HG03354 (cell line): ENCODE measurements around the gene EBPL.
"Not testable (repeated sequence)": the region's sequence is repeated elsewhere in the genome, so short reads cannot be mapped to it uniquely, and the experiment has no call there.

ENCODE experiments used
- ATAC-seq: cut with Tn5 transposase; IDR thresholded peaks from one replicate; pipeline ENCODE4 v1.9.1; 2021; ENCODE audit warnings: mild to moderate bottlenecking; ENCODE audit not compliant: unreplicated experiment, poor library complexity, severe bottlenecking

The EBPL gene

DNA sequence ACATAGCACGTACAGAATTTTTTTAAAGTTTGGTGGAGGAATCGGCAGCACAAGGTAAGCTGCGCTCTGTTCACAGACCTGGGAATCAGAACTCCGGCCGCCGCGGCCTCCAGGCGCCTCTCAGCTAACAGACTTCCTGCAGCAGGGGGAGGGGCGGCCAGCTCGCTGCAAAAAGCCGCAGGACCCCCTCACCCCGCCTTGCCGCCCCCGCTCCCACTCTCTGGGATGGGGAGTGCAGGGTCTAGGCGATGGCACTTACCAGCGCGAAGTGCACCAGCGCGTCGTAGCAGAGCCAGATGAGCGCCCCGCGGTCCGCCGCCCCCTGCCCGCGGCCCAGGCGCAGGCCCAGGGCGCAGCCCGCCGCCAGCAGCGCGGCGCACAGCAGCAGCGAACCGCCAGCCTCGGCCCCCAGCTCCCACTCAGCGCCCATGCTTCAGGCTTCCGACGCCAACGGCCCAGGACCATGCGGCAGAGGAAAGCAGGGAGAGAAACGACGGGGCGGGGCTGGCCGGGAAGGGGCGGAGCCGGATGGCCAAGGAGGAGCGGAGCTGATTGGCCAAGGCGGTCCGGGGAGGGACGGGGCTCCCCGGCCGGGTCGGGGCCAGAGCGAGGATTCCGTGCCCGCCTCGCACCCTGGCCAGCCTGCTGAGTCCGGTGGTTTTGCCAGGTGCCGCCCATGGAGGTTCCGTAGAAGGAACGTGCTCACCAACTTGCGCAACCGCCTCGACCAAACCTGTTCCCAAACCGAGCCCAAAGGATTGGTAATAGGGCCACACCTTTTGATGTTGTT lies at the start of gene EBPL:
Gene EBPL (minus strand): TSS at position 492 of the 790 bp plus-strand sequence. CDS start 62 bp downstream, at position 430.
- peak; percentile 97 for ATAC-seq

DNA sequence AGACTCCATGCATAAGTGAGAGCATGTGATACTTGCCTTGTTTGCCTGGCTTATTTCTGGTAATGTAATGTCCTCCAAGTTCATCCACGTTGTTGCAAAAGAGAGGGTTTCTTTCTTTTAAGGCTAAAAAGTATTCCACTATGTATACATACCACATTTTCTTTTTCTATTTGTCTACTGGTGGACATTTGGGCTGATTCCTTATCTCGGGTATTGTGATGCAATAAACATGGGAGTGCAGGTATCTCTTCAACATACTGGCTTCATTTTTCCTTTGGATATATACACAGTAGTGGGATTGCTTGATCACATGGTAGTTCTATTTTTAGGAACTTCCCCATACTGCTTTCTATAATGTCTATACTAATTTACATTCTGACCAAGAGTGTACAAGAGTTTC lies 49.6 kb upstream of the EBPL start:
- no peak for ATAC-seq

- ATAC-seq, result no peak
Observed at GRCh38 chr13:49739498-49740187, 48.4 kb upstream of the EBPL start.

- ATAC-seq, result no peak
Observed at GRCh38 chr13:49733181-49733951, 42.1 kb upstream of the EBPL start.

DNA sequence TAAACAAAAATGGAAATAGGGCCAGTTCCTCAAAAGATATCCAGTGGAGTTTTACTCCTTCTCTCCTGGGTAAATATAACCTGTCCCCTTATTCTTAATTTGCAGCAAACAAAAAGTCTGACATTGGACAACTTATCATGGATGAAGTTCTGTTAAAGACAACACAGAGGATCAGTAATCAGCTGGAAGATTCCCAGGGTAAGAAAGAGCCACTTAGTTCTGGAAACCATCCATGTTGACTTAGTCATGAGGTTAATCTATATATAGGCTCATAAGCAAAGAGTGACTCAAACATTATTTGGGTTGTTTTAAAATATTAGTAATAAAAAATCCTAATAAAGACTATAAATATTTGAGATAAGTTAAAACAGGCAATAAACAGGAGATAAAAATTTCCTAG lies 40.5 kb upstream of the EBPL start:
- ATAC-seq, result no peak

- no peak for ATAC-seq
Observed at GRCh38 chr13:49716615-49717014, 25.3 kb upstream of the EBPL start.

DNA sequence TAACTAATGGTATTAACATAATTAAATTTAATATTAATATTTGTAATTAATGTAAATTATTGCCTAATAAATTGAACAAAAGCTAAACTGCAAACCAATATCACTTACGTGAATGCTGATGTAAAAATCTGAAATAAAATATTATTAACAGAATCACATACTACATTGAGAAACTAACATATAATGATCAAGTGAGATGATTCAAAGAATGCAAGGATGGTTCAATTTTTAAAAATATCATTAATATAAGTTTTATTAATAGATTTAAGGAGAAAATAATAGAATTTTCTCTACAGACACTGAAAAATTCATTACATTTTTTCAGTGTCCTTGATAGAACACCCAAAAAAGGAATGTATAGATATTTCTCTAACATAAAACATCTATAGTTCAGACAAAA lies 23.5 kb upstream of the EBPL start:
- ATAC-seq, result no peak

DNA sequence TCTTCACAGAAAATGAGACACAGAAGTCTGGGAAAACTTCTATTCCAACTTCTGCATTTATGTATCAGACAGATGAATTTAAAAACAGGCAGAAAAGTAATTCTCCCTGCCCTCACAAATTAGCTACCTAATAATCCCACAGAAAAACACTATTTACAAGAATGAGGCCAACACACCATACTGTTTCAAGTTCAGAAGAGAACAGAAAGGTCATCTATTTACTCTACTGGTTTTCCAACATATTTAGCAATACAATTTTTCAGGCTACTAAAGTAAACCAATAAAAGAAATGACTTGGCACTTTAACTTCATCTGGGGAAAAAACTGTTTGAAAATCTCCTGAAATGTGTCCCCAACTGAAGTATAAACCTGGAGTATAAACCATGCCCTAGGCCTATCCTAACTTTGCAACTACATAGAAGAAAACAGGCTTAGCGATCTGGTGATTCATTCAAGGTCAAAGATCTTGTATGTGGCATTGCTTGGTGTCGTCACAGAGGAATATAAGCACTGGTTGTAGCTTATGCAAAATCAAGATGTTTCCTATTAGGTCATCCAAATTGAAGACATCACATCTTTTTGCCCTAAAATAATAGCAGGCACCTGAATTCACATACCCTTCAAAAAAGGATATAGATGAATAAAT lies 20.1 kb upstream of the EBPL start:
- no peak for ATAC-seq

GRCh38 chr13:49704264-49704663 lies 13.0 kb upstream of the EBPL start:
- not testable (repeated sequence) for ATAC-seq

DNA sequence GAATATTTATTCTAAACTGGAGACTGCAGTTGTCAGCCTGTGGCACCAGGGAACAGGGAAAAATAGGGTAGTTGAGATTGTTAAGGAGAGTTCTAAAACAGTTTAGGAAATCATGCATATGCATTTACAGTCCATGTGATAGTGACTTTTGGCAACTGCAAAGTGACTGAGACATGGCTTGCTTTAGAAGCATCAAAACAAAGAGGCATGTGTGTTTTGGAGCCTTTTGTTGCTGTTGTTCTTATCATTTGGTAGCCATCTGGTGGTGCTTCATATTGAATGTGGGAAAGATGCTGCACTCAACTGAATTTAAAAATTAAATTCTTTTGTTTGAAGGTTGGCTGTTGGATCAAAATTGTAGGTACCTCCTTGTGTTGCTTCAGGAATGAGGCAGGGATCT lies 10.2 kb upstream of the EBPL start:
- no peak for ATAC-seq

DNA sequence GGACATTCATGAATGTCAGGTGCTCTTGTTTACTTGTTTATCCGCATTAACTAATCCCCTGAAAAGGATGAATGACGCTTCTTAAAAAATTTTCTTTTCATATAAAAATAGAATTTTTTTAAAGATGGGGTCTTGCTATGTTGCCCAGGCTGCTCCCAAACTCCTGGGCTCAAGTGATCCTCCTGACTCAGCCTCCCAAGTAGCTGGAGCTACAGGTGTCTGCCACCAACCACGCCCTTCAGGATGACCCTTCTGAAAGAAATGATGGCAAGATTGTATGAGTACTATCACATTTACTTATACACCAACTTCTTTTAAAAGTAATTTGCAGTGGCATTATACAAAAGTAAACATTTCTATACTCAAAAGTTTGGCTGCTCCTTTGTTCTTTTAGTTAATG lies 6.2 kb upstream of the EBPL start:
- ATAC-seq, result no peak

DNA sequence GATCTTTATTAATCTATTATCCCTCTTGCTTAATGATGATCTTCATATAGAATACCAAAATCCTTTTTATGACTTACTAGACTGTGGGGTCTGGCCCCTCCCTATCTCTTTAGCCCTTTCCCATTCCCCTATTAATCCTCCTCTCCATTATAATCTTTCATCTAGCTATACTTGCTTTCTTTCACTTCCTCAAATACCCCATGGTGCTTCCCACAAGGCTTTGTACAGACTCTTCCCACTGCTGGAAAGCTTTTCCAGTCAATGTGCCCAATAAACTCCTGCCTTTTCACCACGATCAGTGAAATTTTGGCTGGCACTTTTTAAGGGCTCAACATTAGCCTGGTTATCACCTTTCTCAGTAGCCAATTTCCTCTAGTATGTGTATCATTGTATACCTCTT lies 3.2 kb upstream of the EBPL start:
- ATAC-seq, result no peak

- ATAC-seq, result no peak
Observed at GRCh38 chr13:49693877-49694276, 2.6 kb upstream of the EBPL start.

DNA sequence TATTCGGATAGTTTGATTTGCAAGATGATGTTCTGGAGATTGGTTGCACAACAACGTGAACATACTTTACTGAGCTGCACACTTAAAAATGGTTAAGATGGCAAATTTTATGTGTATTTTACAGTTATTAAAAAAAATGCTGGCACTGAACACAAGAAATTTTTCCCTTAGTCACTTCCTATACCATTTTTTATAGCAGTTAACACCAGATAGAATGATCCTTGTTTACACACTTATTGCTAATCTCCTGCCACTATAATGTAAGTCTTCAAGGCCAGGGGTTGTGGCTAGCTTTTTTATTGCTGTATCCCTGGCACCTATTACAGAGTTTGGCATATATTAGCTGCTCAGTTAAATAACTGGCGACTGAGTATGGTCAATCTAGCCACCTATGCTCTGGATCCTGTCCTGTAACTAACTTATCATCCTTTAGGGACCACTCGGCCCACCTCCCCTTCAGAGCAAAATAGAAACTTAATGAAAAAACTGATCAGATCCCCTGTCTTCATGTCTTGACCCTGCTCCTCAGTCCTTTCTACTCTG lies 2.0 kb upstream of the EBPL start:
- ATAC-seq, result no peak

DNA sequence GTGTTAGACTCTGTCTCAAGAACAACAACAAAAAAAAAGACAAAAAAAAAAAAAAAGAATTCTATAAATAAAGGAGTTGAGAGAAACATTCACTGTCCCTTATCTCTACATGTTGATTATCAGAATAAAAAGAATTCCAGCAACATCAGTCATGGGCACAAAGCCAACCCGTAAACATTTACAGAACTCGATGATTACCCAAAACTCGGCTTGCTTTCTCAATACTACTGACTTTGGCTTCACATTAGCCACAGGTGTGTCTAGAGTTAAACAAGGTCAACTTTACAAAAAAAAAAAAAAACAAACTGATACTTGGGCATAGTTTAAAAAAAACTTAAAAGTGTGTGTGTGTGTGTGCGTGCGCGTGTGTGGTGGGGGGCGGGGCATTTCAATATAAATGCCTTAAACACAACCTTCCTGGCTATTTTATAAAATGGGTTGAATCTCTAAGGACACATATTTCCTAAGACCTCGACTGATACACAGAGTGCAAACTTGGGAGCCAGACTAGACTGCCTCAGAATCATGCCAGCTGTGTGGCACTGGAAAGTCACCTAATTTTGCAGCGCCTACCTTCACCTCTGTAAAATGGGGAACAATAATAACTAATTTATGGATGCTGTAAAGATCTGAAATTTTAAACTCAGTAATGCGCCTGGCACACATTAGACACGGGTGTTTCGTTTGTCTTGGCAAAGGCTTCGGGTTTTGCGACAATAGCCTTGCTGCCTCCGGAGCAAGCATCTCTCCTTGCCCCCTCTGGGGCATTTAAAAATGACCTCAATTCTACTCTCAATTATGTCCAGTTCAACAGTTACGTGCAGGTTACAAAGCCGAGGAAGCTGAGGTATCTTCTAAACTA lies 922 bp downstream of the EBPL start:
- ATAC-seq, result peak; percentile 37

DNA sequence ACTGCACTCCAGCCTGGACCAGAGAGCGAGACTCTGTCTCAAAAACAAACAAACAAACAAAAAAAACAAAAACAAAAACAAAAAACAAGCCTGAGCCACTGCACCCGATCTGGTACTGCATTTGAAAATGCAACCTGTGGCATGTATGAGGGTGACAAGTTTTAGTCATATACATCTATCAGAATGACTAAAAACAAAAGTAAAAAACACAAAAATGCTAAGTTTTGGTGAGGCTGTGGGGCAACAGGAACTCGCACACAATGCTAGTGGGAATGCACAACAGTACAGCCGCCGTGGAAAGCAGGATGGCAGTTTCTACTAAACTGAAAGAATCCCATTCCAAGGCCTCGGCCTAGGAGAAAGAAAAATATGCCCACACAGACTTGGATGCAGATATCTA lies 7.8 kb downstream of the EBPL start:
- no peak for ATAC-seq

GRCh38 chr13:49681842-49682435 lies 9.3 kb downstream of the EBPL start:
- ATAC-seq, result no peak

DNA sequence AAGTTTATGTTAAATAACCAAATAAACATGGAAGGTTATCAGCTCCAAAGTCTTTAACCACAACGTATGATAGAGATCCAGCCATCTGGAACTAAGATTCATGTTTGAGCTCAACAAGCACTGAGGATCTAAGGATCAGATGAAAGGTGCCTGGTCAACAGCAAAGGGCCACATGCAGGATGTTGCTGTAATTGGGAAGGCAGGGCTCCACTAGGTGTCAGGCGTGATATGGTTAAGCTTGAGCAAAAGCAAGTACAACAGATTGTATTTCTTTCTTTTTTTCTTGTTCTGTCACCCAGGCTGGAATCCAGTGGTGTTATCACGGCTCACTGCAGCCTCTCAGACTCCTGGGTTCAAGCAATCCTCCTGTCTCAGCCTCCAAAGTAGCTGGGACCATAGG lies 12.0 kb downstream of the EBPL start:
- no peak for ATAC-seq
